ENCODE results near the gene TMEM14B. TPM values are rescaled to one million over a fixed set of nuclear protein-coding genes. Genes with fewer than 3 reads are reported as not detected.

Gene TMEM14B
- 10 to 100 TPM; 21.0 to 38.4 (median 30.8) TPM for total RNA-seq
- 57.8 TPM for total RNA-seq (2013)

DNA sequence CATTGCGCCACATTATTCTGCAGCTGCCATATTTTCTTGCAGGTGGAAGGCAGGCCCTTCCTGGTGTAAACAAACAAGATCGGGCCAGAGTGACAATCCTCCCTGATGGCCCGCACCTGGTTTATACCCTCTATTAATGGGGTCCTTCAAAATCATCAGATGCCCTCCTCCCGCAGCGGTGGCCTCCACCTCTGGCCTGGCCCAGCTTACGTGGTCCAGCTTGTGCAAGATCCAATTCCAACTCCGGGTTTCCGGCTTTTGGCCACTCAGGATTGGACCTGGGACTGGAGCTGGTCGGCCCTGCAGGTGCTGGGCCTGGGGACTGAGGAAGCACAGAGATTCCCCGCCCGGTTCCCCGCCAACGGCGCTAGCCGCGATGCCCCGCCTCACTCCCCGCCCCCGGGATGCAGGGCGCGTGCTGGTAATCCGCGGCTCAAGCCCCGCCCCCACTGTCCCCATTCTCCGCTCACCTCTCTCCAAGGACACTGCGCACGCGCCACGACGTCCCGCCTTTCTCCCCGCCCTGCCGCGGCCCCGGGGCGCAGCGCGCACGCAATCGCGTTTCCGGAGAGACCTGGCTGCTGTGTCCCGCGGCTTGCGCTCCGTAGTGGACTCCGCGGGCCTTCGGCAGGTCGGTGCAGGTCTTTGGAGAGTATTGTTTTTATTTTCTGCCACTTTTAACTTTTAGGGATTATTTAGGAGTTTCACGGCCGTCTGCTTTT, at the start of gene TMEM14B:
Gene TMEM14B, plus strand, starts transcription at position 555 of the 722 bp plus-strand sequence. CDS start 1,441 bp downstream, outside the sequence.
- H3K4me3 Mint-ChIP-seq: peak within 1 kb of the TSS; percentile 87
- TF ChIP-seq, protein P1, sequence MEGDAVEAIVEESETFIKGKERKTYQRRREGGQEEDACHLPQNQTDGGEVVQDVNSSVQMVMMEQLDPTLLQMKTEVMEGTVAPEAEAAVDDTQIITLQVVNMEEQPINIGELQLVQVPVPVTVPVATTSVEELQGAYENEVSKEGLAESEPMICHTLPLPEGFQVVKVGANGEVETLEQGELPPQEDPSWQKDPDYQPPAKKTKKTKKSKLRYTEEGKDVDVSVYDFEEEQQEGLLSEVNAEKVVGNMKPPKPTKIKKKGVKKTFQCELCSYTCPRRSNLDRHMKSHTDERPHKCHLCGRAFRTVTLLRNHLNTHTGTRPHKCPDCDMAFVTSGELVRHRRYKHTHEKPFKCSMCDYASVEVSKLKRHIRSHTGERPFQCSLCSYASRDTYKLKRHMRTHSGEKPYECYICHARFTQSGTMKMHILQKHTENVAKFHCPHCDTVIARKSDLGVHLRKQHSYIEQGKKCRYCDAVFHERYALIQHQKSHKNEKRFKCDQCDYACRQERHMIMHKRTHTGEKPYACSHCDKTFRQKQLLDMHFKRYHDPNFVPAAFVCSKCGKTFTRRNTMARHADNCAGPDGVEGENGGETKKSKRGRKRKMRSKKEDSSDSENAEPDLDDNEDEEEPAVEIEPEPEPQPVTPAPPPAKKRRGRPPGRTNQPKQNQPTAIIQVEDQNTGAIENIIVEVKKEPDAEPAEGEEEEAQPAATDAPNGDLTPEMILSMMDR (IDR thresholded peaks at IDR 0.05): no peak
- 1% methylated on average over 52 of the region's 52 CpGs for WGBS (ENCODE audit: insufficient coverage)
- H3K27ac Mint-ChIP-seq: peak within 1 kb of the TSS; percentile 82 to 93
- no peaks in the 10 kb centered on the region for H3K9me3 Mint-ChIP-seq
- Histone ChIP-seq H3K4me3 (ENCODE audit: low read length) (peak within 1 kb of the TSS; percentile 85), H3K4me1 (ENCODE audit: control insufficient read depth, insufficient read depth, low read length) (peaks cover 38% of the 10 kb centered on the region), H3K27ac (ENCODE audit: low read length) (peak within 1 kb of the TSS; percentile 69), H3K36me3 (ENCODE audit: control insufficient read depth, insufficient read depth, low read length) (peaks cover 3% of the 10 kb centered on the region), H3K27me3 (ENCODE audit: control insufficient read depth, insufficient read depth, low read length) (no peaks in the 10 kb centered on the region), H3K9me3 (ENCODE audit: control insufficient read depth, insufficient read depth, low read length) (no peaks in the 10 kb centered on the region)
- H3K4me1 Mint-ChIP-seq: peaks cover 43 to 48% of the 10 kb centered on the region in 2 donors
- DNase-seq (peak; percentile 98 to 100), ATAC-seq (peak; percentile 86 to 97 (median 92))
- no peaks in the 10 kb centered on the region for H3K36me3 Mint-ChIP-seq
- intact Hi-C loops (cut with micrococcal nuclease): loop anchor here (1.0 to 2.0 kb wide), 2 partner anchors 15 to 53 kb away; partner anchors contain the start of genes C6orf52 and PAK1IP1
- H3K27me3 Mint-ChIP-seq (ENCODE audit: low read depth in 2 of 2): peaks cover 9 to 11% of the 10 kb centered on the region in 2 donors

DNA sequence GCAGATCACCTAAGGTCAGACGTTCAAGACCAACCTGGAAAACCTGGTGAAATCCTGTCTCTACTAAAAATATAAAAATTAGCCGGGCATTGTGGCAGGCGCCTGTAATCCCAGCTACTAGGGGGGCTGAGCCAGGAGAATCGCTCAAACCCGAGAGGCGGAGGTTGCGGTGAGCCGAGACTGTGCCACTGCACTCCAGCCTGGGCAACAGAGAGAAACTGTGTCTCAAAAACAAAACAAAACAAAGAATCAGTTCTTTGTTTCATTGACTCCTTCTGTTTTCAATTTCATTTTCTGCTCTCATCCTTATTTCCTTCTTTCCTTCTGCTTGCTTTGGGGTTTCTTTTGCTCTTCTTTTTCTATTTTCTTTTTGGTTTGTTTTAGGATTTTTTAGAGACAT, 33.6 kb upstream of the TMEM14B start:
- WGBS (ENCODE audit: insufficient coverage): 93% methylated on average over 8 of the region's 8 CpGs
- ATAC-seq (no peak), DNase-seq (no peak)
- Histone ChIP-seq H3K27me3 (ENCODE audit: control insufficient read depth, insufficient read depth, low read length) (no peaks in the 10 kb centered on the region), H3K4me3 (ENCODE audit: low read length) (no peak overlapping the region), H3K36me3 (ENCODE audit: control insufficient read depth, insufficient read depth, low read length) (peaks cover 6% of the 10 kb centered on the region), H3K9me3 (ENCODE audit: control insufficient read depth, insufficient read depth, low read length) (no peaks in the 10 kb centered on the region), H3K27ac (ENCODE audit: low read length) (no peak overlapping the region), H3K4me1 (ENCODE audit: control insufficient read depth, insufficient read depth, low read length) (peaks cover 3% of the 10 kb centered on the region)
- intact Hi-C loops (cut with micrococcal nuclease): no loop called here
- peaks cover 8 to 14% of the 10 kb centered on the region in 2 donors for H3K27me3 Mint-ChIP-seq (ENCODE audit: low read depth in 2 of 2)
- TF ChIP-seq, protein P1 (IDR thresholded peaks at IDR 0.05): no peak
- H3K9me3 Mint-ChIP-seq: no peaks in the 10 kb centered on the region
- H3K27ac Mint-ChIP-seq: no peak overlapping the region
- no peak overlapping the region for H3K4me3 Mint-ChIP-seq
- peaks cover 5% of the 10 kb centered on the region for H3K36me3 Mint-ChIP-seq
- H3K4me1 Mint-ChIP-seq: peaks cover 0 to 4% of the 10 kb centered on the region in 2 donors

DNA sequence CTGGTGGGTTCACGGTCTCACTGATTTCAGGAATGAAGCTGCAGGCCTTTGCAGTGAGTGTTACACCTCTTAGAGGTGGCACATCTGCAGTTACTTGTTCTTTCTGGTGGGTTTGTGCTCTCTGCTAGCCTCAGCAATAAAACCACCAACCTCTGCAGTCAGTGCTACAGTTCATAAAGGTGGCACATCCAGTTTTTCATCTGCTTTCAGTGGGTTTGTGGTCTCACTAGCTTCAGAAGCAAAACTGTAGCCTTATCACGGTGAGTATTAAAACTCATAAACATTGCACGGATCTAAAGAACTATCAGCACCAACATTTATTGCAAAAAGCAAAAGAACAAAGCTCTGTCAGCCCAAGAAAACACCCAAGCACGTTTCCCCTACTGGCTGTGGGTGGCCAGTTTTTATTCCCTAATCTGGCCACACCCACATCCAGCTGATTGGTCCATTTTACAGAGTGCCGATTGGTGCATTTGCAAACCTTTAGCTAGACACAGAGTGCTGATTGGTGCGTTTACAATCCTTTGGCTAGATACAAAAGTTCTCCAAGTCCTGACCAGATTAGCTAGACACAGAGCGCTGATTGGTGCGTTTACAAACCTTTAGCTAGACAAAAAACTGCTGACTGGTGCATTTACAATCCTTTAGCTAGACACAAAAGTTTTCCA, 28.2 kb upstream of the TMEM14B start:
- H3K27ac ChIP-seq (ENCODE audit: low read length): peak overlapping the region; percentile 56
- H3K36me3 ChIP-seq (ENCODE audit: control insufficient read depth, insufficient read depth, low read length): no peaks in the 10 kb centered on the region
- peak in 1 of 2 donors; percentile 72 for DNase-seq
- intact Hi-C loops (cut with micrococcal nuclease): loop anchor here (2.0 kb wide), 1 partner anchor 13 kb away; no protein-coding TSS in a partner anchor
- H3K4me3 ChIP-seq (ENCODE audit: low read length): peak overlapping the region; percentile 49
- H3K4me1 ChIP-seq (ENCODE audit: control insufficient read depth, insufficient read depth, low read length): peaks cover 42% of the 10 kb centered on the region
- peaks cover 14 to 15% of the 10 kb centered on the region in 2 donors for H3K27me3 Mint-ChIP-seq (ENCODE audit: low read depth in 2 of 2)
- peaks cover 29 to 44% of the 10 kb centered on the region in 2 donors for H3K4me1 Mint-ChIP-seq
- WGBS (ENCODE audit: insufficient coverage): 63% methylated on average over 8 of the region's 8 CpGs
- H3K9me3 Mint-ChIP-seq: no peaks in the 10 kb centered on the region
- H3K27me3 ChIP-seq (ENCODE audit: control insufficient read depth, insufficient read depth, low read length): peaks cover 3% of the 10 kb centered on the region
- peak overlapping the region in 1 of 2 donors; percentile 89 for H3K27ac Mint-ChIP-seq
- TF ChIP-seq, protein P1 (IDR thresholded peaks at IDR 0.05): no peak
- peak overlapping the region; percentile 69 for H3K4me3 Mint-ChIP-seq
- ATAC-seq: peak in 2 of 3 donors; percentile 39 to 46
- H3K9me3 ChIP-seq (ENCODE audit: control insufficient read depth, insufficient read depth, low read length): no peaks in the 10 kb centered on the region
- no peaks in the 10 kb centered on the region for H3K36me3 Mint-ChIP-seq

Measured in natural killer cell (primary cell).